CD8-positive, alpha-beta memory T cell (primary cell): ENCODE results near the gene CDK7. TPM values are rescaled to one million over a fixed set of nuclear protein-coding genes. Genes with fewer than 3 reads are reported as not detected.
A peak's percentile ranks its signal among the peaks of the same experiment; 100 is the strongest.

Source experiments
- CTCF ChIA-PET: fragments of 350-600 bp; sonication (Branson Sonifier 250); formaldehyde crosslinking; loops from one replicate; lab custom pipeline; 2021; ENCODE audit warnings: antibody characterized with exemption; lab: Charles Lee
- POLR2A ChIA-PET: fragments of 350-600 bp; sonication (Branson Sonifier 250); formaldehyde crosslinking; loops from one replicate; lab custom pipeline; 2021; ENCODE audit warnings: antibody characterized with exemption; lab: Charles Lee
- DNase-seq, 5 donors: peaks; one replicate each; pipeline versions ENCODE4 v3.0.0 to v3.0.0-alpha.2; 2020 to 2022; ENCODE audit warnings: mixed read lengths in 1 of 5
- H3K27ac ChIP-seq: one replicate; pipeline ENCODE4 v1.7.0; 2013; ENCODE audit warnings: low read depth, mild to moderate bottlenecking, low read length, moderate library complexity
- H3K27me3 ChIP-seq: 2 replicates; pipeline ENCODE4 v1.7.0; 2013; ENCODE audit warnings: low read length, mild to moderate bottlenecking; ENCODE audit not compliant: insufficient read depth, poor library complexity, severe bottlenecking
- H3K36me3 ChIP-seq: 2 replicates; pipeline ENCODE4 v1.7.0; 2013; ENCODE audit warnings: mild to moderate bottlenecking, low read length, moderate library complexity; ENCODE audit not compliant: insufficient read depth
- H3K4me1 ChIP-seq: 2 replicates; pipeline ENCODE4 v1.7.0; 2013; ENCODE audit warnings: mild to moderate bottlenecking, low read length, moderate library complexity; ENCODE audit not compliant: insufficient read depth
- H3K4me3 ChIP-seq: 2 replicates; pipeline ENCODE4 v1.7.0; 2013; ENCODE audit warnings: mild to moderate bottlenecking, low read length
- H3K9me3 ChIP-seq: 2 replicates; pipeline ENCODE4 v1.7.0; 2013; ENCODE audit warnings: mild to moderate bottlenecking, low read length
- H3K27ac Mint-ChIP-seq, 8 donors: one replicate each; pipeline ENCODE4 v1.8.0; 2020 to 2021; ENCODE audit warnings: mixed read lengths in 8 of 8, mild to moderate bottlenecking in 6 of 8, inconsistent platforms in 3 of 8, moderate library complexity in 3 of 8
- H3K27me3 Mint-ChIP-seq, 2 donors: one replicate each; pipeline ENCODE4 v1.8.0; 2020 to 2021; ENCODE audit warnings: mixed read lengths in 2 of 2, mild to moderate bottlenecking in 1 of 2, moderate library complexity in 1 of 2
- H3K36me3 Mint-ChIP-seq, 3 donors: one replicate each; pipeline ENCODE4 v1.8.0; 2020 to 2021; ENCODE audit warnings: mixed read lengths in 3 of 3, inconsistent platforms in 1 of 3, mild to moderate bottlenecking in 1 of 3
- H3K4me1 Mint-ChIP-seq, 3 donors: one replicate each; pipeline ENCODE4 v1.8.0; 2020 to 2021; ENCODE audit warnings: mixed read lengths in 3 of 3, inconsistent platforms in 1 of 3, mild to moderate bottlenecking in 1 of 3
- H3K4me3 Mint-ChIP-seq, 7 donors: one replicate each; pipeline ENCODE4 v1.8.0; 2020 to 2021; ENCODE audit warnings: mixed read lengths in 7 of 7, mild to moderate bottlenecking in 6 of 7, moderate library complexity in 4 of 7, inconsistent platforms in 2 of 7
- H3K9me3 Mint-ChIP-seq, 5 donors: one replicate each; pipeline ENCODE4 v1.8.0; 2020 to 2022; ENCODE audit warnings: mixed read lengths in 5 of 5, mild to moderate bottlenecking in 3 of 5, moderate library complexity in 2 of 5, inconsistent platforms in 1 of 5
- polyA plus RNA-seq: library from polyadenylated mRNA; unstranded; fragments of 300-500 nt; fragmentation: Illumina TruSeq; gene quantifications from one replicate; pipeline ENCODE4 v1.2.3, GENCODE V29; 2021
- total RNA-seq, 2 experiments: library from RNA; stranded (reverse); gene quantifications; one replicate each; pipeline ENCODE4 v1.2.3, GENCODE V29; 2021

CDK7 gene
- total and polyA plus RNA-seq, 3 experiments from 2014 or later, result 23.8 to 44.8 (median 40.8) TPM

- peak overlapping the region in 3 of 8 donors; percentile 37 to 66 (median 48) for H3K27ac Mint-ChIP-seq
- H3K9me3 Mint-ChIP-seq, result no peaks in the 10 kb centered on the region
- H3K36me3 Mint-ChIP-seq, result peaks cover 0 to 57% (median 22%) of the 10 kb centered on the region in 3 donors
- Histone ChIP-seq H3K4me3 (no peak overlapping the region), H3K4me1 (no peaks in the 10 kb centered on the region), H3K27ac (no peak overlapping the region), H3K27me3 (no peaks in the 10 kb centered on the region), H3K9me3 (no peaks in the 10 kb centered on the region), H3K36me3 (no peaks in the 10 kb centered on the region)
- no peaks in the 10 kb centered on the region for H3K4me1 Mint-ChIP-seq
- no peak overlapping the region for H3K4me3 Mint-ChIP-seq
- ChIA-PET CTCF (no interaction called here), POLR2A (no interaction called here)
- DNase-seq, result no peak
- H3K27me3 Mint-ChIP-seq, result no peaks in the 10 kb centered on the region
Measured at GRCh38 chr5:69281114-69281513, 46.4 kb downstream of the CDK7 start.

- H3K4me3 Mint-ChIP-seq, result no peak overlapping the region
- no peak overlapping the region for H3K4me3 ChIP-seq
- no peaks in the 10 kb centered on the region for H3K4me1 ChIP-seq
- no peak overlapping the region for H3K27ac ChIP-seq
- DNase-seq, result no peak
- no peaks in the 10 kb centered on the region for H3K36me3 ChIP-seq
- peaks cover 0 to 38% (median 16%) of the 10 kb centered on the region in 3 donors for H3K36me3 Mint-ChIP-seq
- no peaks in the 10 kb centered on the region for H3K27me3 ChIP-seq
- POLR2A ChIA-PET, result no interaction called here
- H3K9me3 Mint-ChIP-seq, result no peaks in the 10 kb centered on the region
- no peaks in the 10 kb centered on the region for H3K4me1 Mint-ChIP-seq
- CTCF ChIA-PET, result no interaction called here
- no peaks in the 10 kb centered on the region for H3K27me3 Mint-ChIP-seq
- peak overlapping the region in 1 of 8 donors; percentile 73 for H3K27ac Mint-ChIP-seq
- H3K9me3 ChIP-seq, result no peaks in the 10 kb centered on the region
Measured at GRCh38 chr5:69284203-69284602, 49.5 kb downstream of the CDK7 start.

DNA sequence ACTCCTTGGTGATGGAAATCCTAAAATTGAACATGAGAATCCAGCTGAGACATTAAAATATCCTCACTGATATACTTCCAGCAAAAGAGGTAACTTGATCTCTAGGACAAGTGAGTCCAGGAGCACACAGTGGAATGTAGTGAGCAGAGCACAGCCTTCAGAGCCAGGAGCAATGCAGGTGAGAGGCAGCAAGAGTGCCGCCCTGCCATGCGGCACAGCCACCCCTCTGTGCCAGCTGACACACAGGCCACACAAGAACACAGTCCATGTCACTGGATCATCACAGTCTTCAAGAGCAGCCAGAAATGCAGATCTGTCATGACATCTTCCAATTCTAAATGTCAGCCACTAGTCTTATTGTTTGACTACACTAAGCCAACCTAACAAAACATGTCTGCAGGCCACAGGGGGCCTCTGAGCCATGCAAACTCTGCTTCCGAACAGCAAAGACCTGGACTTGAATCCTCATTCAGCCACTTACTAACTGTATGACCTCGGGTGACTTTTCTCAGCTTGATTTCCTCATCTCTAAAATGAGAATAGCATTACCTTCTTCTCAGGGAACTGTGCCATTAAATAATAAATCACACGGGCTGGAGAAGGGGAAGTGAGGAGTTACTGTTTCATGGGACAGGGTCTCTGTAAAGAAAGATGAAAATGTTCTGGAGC lies 50.9 kb downstream of the CDK7 start:
- no peaks in the 10 kb centered on the region for H3K4me1 Mint-ChIP-seq
- no peaks in the 10 kb centered on the region for H3K9me3 Mint-ChIP-seq
- Histone ChIP-seq H3K4me3 (no peak overlapping the region), H3K36me3 (no peaks in the 10 kb centered on the region), H3K9me3 (no peaks in the 10 kb centered on the region), H3K4me1 (no peaks in the 10 kb centered on the region), H3K27ac (no peak overlapping the region), H3K27me3 (no peaks in the 10 kb centered on the region)
- H3K36me3 Mint-ChIP-seq, result peaks cover 0 to 26% (median 11%) of the 10 kb centered on the region in 3 donors
- DNase-seq, result no peak
- no peak overlapping the region for H3K4me3 Mint-ChIP-seq
- no peaks in the 10 kb centered on the region for H3K27me3 Mint-ChIP-seq
- ChIA-PET POLR2A (no interaction called here), CTCF (no interaction called here)
- H3K27ac Mint-ChIP-seq, result peak overlapping the region in 2 of 8 donors; percentile 0 to 52

DNA sequence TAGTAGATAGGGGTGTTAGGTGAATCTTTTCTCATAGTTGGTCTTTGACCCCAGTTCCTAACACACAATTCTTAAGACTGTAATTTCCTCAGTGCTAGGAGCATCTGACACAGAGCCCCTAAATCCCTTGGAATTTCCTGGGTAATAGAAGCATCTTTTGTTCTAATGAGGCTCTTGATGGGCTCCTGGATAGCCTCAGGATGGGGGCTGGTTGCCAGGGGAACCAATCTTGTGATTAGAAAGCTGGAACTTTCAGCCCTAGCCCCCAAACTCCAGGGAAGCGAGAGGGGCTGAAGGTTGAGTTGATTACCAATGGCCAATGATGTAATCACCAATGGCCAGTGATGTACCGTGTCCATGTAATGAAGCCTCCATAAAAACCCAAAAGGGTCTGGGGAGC lies 53.4 kb downstream of the CDK7 start:
- H3K36me3 ChIP-seq, result no peaks in the 10 kb centered on the region
- no peak overlapping the region for H3K4me3 ChIP-seq
- ChIA-PET CTCF (no interaction called here), POLR2A (no interaction called here)
- peaks cover 0 to 19% (median 8%) of the 10 kb centered on the region in 3 donors for H3K36me3 Mint-ChIP-seq
- H3K27me3 Mint-ChIP-seq, result no peaks in the 10 kb centered on the region
- DNase-seq, result no peak
- no peaks in the 10 kb centered on the region for H3K27me3 ChIP-seq
- no peak overlapping the region for H3K27ac Mint-ChIP-seq
- H3K4me3 Mint-ChIP-seq, result no peak overlapping the region
- H3K4me1 Mint-ChIP-seq, result no peaks in the 10 kb centered on the region
- H3K9me3 ChIP-seq, result no peaks in the 10 kb centered on the region
- H3K9me3 Mint-ChIP-seq, result no peaks in the 10 kb centered on the region
- no peak overlapping the region for H3K27ac ChIP-seq
- H3K4me1 ChIP-seq, result no peaks in the 10 kb centered on the region

DNA sequence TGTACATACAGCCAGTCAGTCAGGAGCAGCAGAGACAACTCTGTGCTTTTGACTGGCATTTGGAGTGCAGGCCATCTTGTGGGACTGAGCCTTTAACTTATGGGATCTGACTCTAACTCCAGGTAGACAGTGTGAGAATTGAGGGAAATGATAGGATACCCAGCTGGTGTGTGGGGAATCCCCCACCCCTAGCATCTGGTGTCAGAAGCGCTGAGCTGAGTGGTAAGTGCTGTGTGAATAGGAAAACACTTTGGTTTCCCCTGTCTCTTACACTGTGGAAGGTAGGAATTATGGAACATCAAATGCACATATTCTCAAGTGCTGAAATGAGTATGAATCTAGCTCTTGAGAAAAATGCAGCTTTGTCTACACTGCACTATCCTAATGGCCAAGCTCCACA lies 54.0 kb downstream of the CDK7 start:
- ChIA-PET CTCF (interaction anchor here (1.2 kb wide), 1 partner anchor 18 kb away, joined by 3 read pairs; no protein-coding TSS in a partner anchor), POLR2A (interaction anchor here (0.6 kb wide), 1 partner anchor 30 kb away, joined by 4 read pairs; no protein-coding TSS in a partner anchor)
- Mint-ChIP-seq H3K36me3 (peaks cover 0 to 19% (median 8%) of the 10 kb centered on the region in 3 donors), H3K9me3 (no peaks in the 10 kb centered on the region), H3K27ac (no peak overlapping the region), H3K4me1 (no peaks in the 10 kb centered on the region), H3K27me3 (no peaks in the 10 kb centered on the region), H3K4me3 (no peak overlapping the region)
- H3K4me1 ChIP-seq, result no peaks in the 10 kb centered on the region
- no peaks in the 10 kb centered on the region for H3K9me3 ChIP-seq
- H3K4me3 ChIP-seq, result no peak overlapping the region
- no peak overlapping the region for H3K27ac ChIP-seq
- H3K36me3 ChIP-seq, result no peaks in the 10 kb centered on the region
- H3K27me3 ChIP-seq, result no peaks in the 10 kb centered on the region
- no peak for DNase-seq

- H3K27me3 Mint-ChIP-seq, result no peaks in the 10 kb centered on the region
- H3K4me3 Mint-ChIP-seq, result no peak overlapping the region
- Histone ChIP-seq H3K4me1 (no peaks in the 10 kb centered on the region), H3K36me3 (no peaks in the 10 kb centered on the region), H3K4me3 (no peak overlapping the region), H3K27ac (no peak overlapping the region), H3K9me3 (no peaks in the 10 kb centered on the region), H3K27me3 (no peaks in the 10 kb centered on the region)
- peak overlapping the region in 1 of 8 donors; percentile 53 for H3K27ac Mint-ChIP-seq
- ChIA-PET POLR2A (no interaction called here), CTCF (no interaction called here)
- no peaks in the 10 kb centered on the region for H3K9me3 Mint-ChIP-seq
- peaks cover 0 to 21% (median 11%) of the 10 kb centered on the region in 3 donors for H3K36me3 Mint-ChIP-seq
- H3K4me1 Mint-ChIP-seq, result no peaks in the 10 kb centered on the region
- DNase-seq, result no peak
Measured at GRCh38 chr5:69292306-69292705, 57.6 kb downstream of the CDK7 start.

GRCh38 chr5:69293882-69294281 lies 59.2 kb downstream of the CDK7 start:
- H3K4me3 ChIP-seq, result no peak overlapping the region
- POLR2A ChIA-PET, result no interaction called here
- no peaks in the 10 kb centered on the region for H3K27me3 Mint-ChIP-seq
- no peaks in the 10 kb centered on the region for H3K9me3 Mint-ChIP-seq
- H3K4me3 Mint-ChIP-seq, result no peak overlapping the region
- DNase-seq, result no peak
- no peaks in the 10 kb centered on the region for H3K4me1 ChIP-seq
- no peak overlapping the region for H3K27ac Mint-ChIP-seq
- no peaks in the 10 kb centered on the region for H3K36me3 ChIP-seq
- no peaks in the 10 kb centered on the region for H3K9me3 ChIP-seq
- H3K27me3 ChIP-seq, result no peaks in the 10 kb centered on the region
- H3K4me1 Mint-ChIP-seq, result no peaks in the 10 kb centered on the region
- CTCF ChIA-PET, result interaction anchor here (1.7 kb wide), 1 partner anchor 200 kb away, joined by 3 read pairs; the partner anchor contains the start of gene SLC30A5
- H3K27ac ChIP-seq, result no peak overlapping the region
- peaks cover 0 to 26% (median 15%) of the 10 kb centered on the region in 3 donors for H3K36me3 Mint-ChIP-seq

DNA sequence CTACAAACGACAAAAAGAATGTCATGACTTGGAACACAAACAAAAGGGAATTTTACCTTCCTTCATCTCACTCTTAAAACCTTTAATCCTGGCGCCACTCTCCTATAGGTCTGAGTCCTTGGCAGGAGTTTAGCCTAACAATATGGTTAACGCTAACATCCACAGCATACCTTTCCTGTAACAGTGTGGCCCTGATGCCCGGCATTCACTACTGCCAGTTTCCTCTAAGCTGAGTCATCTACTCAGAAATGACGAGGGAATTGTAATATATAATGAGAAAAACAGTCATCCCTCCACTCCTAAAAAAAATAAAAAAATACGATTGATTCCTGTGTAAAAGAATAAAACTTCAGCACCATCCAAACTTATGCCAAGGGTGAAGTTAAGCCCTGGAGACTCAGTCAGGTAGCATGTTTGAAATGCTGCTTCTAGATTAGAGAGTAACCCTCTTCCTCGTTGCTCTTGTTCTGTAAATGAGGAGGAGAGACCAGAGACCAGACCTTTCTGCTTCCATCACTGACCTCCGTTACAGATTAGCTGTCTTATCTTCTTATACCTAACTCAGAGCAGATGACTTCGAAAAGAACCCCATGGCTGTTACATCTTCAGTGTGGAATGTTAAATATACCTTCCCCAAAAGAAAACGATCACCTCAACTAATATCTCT lies 60.5 kb downstream of the CDK7 start:
- ChIA-PET POLR2A (no interaction called here), CTCF (interaction anchor here (1.7 kb wide), 1 partner anchor 202 kb away, joined by 3 read pairs; the partner anchor contains the start of gene SLC30A5)
- no peaks in the 10 kb centered on the region for H3K4me1 ChIP-seq
- peaks cover 0 to 32% (median 24%) of the 10 kb centered on the region in 3 donors for H3K36me3 Mint-ChIP-seq
- no peak overlapping the region for H3K4me3 ChIP-seq
- no peaks in the 10 kb centered on the region for H3K9me3 Mint-ChIP-seq
- H3K27ac ChIP-seq, result no peak overlapping the region
- no peak overlapping the region for H3K4me3 Mint-ChIP-seq
- no peaks in the 10 kb centered on the region for H3K4me1 Mint-ChIP-seq
- H3K27me3 Mint-ChIP-seq, result no peaks in the 10 kb centered on the region
- no peak for DNase-seq
- H3K27me3 ChIP-seq, result no peaks in the 10 kb centered on the region
- no peaks in the 10 kb centered on the region for H3K36me3 ChIP-seq
- no peaks in the 10 kb centered on the region for H3K9me3 ChIP-seq
- H3K27ac Mint-ChIP-seq, result peak overlapping the region in 1 of 8 donors; percentile 44
